HG02970 (cell line): Measurements from ENCODE around the gene CALML3.

Experiments used
- ATAC-seq: cut with Tn5 transposase; IDR thresholded peaks from one replicate; pipeline ENCODE4 v1.9.1; 2021; ENCODE audit warnings: mild to moderate bottlenecking, moderate library complexity, moderate number of reproducible peaks; ENCODE audit not compliant: unreplicated experiment, low FRiP score

CALML3 gene

DNA sequence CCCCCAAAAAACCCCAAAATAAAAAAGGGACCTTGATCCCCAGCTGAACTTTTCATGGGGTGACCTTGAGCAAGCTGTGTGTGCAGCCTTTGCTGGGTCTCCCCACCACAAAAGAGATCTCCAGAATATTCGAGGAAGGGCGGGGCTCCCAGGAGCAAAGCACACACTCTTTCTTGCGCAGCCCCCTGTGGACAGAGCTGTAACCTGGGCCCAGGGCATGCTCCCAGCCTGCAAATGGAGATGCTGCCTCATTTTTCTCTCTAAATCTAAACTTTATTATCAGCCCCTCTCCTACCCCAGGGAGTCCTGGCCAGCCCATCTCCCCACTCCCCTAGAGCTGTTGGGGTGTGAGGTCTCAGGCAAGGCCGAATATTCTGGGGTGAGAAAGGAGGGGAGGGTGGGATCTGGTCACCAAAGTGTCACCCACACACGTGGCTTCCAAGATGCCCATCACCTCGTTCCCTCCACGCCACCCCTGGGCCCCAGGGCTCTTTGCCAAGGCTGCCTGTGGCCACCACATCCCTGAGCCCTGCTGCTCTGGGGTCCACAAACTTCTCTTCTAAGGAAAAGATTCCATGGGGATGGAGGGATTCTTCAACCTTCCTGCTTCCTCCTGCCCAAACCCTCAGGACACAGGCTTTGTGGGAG, 1.7 kb upstream of the CALML3 start:
- ATAC-seq, result no peak

GRCh38 chr10:5523796-5524574, 776 bp upstream of the CALML3 start:
- no peak for ATAC-seq

GRCh38 chr10:5525561-5526341, 990 bp downstream of the CALML3 start:
- no peak for ATAC-seq

DNA sequence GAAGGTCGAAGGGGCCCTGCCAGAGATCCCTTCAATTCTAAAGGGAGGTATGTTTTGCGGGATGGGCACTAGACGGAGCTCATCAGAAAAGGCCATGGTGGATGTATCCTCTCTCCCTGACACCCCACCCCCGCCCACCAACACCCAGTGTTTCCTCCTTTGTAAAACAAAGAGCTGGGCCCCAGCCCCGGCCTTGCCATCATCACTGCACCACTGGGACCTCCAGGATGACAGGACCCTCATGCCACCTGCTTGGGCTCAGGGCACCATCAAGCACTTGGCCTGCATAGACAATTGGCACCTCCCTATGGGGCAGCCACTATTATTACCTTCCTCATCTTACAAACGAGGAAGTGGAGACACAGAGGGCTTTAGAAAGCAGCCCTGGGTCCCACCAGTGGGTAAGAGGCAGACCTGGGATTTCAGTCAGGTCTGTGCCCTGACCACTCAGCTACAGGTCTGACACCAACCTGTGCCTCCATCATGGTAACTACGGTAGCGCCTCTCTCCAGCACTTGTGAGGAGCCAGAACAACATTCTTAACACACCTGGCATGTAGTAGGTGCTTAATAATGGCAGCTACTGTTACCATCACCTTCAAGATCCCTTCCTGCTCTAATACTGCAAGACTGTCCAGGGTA, 2.0 kb downstream of the CALML3 start:
- no peak for ATAC-seq

GRCh38 chr10:5527332-5528200, 2.8 kb downstream of the CALML3 start:
- no peak for ATAC-seq

DNA sequence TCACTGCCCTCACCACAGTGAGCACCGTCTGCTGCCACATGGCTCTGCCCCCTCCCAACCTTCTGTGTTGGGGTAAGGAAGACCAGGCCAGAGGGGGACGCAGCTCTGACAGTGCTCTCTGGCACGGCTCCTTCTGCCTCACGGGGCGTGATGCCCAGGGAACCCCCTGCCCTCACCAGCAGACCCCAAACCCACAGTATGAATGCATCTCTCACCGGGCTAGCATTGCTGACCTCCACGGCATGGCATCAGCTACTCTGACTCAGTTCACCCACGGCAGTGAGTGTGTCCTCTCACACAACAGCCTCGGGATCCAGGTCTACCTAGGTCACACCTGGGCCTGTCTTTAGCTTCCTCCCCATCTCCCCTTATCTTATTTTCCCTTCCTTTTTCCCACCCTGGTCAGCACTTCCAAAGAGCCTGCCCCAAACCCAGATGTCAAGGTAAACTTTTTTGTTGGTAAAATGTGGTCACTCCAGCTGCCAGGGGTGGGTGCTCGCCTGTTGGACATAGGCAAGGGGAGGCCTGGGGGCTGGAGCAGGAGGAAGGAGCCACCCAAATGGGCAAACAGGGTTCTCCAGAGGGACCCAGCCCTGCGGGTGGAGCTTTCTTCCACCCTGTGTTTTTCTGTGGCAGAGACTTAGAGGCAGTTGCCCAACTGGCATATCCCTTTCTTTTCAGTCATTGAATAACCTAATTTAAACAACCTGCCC, 4.4 kb downstream of the CALML3 start:
- no peak for ATAC-seq

GRCh38 chr10:5529702-5530411, 5.1 kb downstream of the CALML3 start:
- no peak for ATAC-seq

GRCh38 chr10:5530412-5530806, 5.6 kb downstream of the CALML3 start:
- ATAC-seq, result no peak

DNA sequence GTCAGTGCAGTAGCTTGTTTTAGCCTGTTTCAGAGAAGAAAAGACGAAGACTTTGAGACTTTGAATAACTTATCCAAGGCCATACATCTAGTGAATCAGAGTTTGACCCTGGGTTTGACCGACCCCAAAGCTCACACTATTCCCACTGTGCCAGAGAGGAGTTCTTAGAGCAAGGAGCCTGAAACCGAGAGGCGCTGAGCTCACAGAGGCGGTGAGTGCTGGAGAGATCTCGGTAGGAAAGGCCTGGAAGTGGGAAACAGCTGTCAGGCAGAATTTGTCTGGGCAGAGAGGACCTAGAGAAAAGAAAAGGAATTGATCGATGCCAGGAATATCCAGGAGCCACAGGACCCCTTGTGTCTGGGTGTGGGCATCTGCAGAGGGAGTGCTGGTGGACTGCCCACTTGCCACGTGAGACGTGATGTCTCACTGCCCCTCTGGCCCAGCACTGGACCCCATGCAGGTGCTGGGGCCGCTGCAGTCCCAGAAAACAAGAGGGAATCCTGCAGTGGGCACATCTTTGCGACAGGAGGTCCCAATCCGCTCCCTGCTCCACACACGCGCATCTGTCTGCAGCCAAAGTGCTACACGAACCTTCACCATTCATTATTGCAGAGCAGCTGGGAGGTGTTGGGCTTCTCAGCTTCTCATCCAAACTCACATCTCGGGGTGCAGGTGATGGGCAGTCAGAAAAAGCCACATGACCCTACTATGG, 6.2 kb downstream of the CALML3 start:
- no peak for ATAC-seq

- ATAC-seq, result no peak
These were observed 7.0 kb downstream of the CALML3 start for GRCh38 chr10:5531558-5532306.

GRCh38 chr10:5532307-5532605, 7.5 kb downstream of the CALML3 start:
- ATAC-seq, result no peak

GRCh38 chr10:5532618-5533097, 7.9 kb downstream of the CALML3 start:
- ATAC-seq, result no peak

DNA sequence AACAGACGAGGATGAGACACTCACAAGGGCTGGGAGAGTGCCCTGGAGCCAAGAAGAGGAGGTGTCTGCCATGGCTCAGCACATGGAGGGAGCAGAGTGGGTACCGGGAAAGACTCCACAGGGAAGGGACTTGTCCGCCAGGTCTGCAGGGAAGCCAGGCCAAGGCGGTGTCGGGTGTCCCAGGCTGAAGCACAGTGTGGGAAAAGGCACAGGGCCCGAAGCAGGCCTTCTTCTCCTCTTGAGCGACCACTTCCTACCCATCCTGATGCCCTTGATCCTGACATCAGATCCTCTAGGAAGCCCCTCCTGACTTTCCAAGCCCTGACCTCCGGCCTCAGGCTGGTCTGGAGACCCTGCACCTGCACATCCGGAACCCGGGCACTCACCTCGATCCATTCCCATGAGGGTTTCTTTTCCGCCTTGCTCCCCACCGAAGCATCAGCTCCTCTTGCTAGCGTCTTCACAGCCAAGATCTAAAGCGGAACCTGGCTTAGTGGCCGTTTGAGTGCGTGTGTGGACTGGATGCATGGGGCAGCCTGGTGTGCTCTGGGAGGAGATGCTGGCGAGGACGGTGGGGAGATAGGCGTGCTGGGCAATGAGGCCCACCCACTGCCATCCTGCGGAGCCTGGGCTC, 8.5 kb downstream of the CALML3 start:
- no peak for ATAC-seq

- ATAC-seq, result no peak
These were observed 9.5 kb downstream of the CALML3 start for GRCh38 chr10:5534051-5534821.

- ATAC-seq, result no peak
These were observed 10.4 kb downstream of the CALML3 start for GRCh38 chr10:5534880-5535856.
